ENCODE results near the gene MAPK10.

Gene MAPK10

GRCh38 chr4:86019362-86019761 lies 340.5 kb downstream of the MAPK10 start:
- ATAC-seq (no peak), DNase-seq (no peak)
- Mint-ChIP-seq H3K4me3 (no peak overlapping the region), H3K9me3 (no peaks in the 10 kb centered on the region), H3K4me1 (peaks cover 2% of the 10 kb centered on the region), H3K27ac (no peak overlapping the region), H3K27me3 (no peaks in the 10 kb centered on the region), H3K36me3 (ENCODE audit: low read depth) (no peaks in the 10 kb centered on the region)

- no peak overlapping the region for H3K27ac Mint-ChIP-seq
- no peaks in the 10 kb centered on the region for H3K36me3 Mint-ChIP-seq (ENCODE audit: low read depth)
- no peak overlapping the region for H3K4me3 Mint-ChIP-seq
- no peaks in the 10 kb centered on the region for H3K27me3 Mint-ChIP-seq
- H3K9me3 Mint-ChIP-seq = no peaks in the 10 kb centered on the region
- ATAC-seq (no peak), DNase-seq (no peak)
- peaks cover 2% of the 10 kb centered on the region for H3K4me1 Mint-ChIP-seq
Measured at GRCh38 chr4:86015412-86016350, 344.2 kb downstream of the MAPK10 start.

GRCh38 chr4:86014599-86014998 lies 345.3 kb downstream of the MAPK10 start:
- no peak for ATAC-seq
- Mint-ChIP-seq H3K4me3 (no peak overlapping the region), H3K9me3 (no peaks in the 10 kb centered on the region), H3K27ac (no peak overlapping the region), H3K4me1 (peaks cover 2% of the 10 kb centered on the region), H3K27me3 (no peaks in the 10 kb centered on the region), H3K36me3 (ENCODE audit: low read depth) (no peaks in the 10 kb centered on the region)
- DNase-seq = no peak

GRCh38 chr4:86013621-86014020 lies 346.2 kb downstream of the MAPK10 start:
- H3K4me1 Mint-ChIP-seq = peaks cover 2% of the 10 kb centered on the region
- ATAC-seq = no peak
- no peaks in the 10 kb centered on the region for H3K36me3 Mint-ChIP-seq (ENCODE audit: low read depth)
- no peak for DNase-seq
- no peak overlapping the region for H3K4me3 Mint-ChIP-seq
- no peaks in the 10 kb centered on the region for H3K27me3 Mint-ChIP-seq
- no peak overlapping the region for H3K27ac Mint-ChIP-seq
- no peaks in the 10 kb centered on the region for H3K9me3 Mint-ChIP-seq

- DNase-seq (no peak), ATAC-seq (no peak)
- no peaks in the 10 kb centered on the region for H3K9me3 Mint-ChIP-seq
- H3K4me1 Mint-ChIP-seq = peaks cover 2% of the 10 kb centered on the region
- H3K27ac Mint-ChIP-seq = no peak overlapping the region
- H3K36me3 Mint-ChIP-seq (ENCODE audit: low read depth) = no peaks in the 10 kb centered on the region
- no peaks in the 10 kb centered on the region for H3K27me3 Mint-ChIP-seq
- no peak overlapping the region for H3K4me3 Mint-ChIP-seq
Measured at GRCh38 chr4:86011117-86011516, 348.7 kb downstream of the MAPK10 start.

- H3K9me3 Mint-ChIP-seq = peaks cover 3% of the 10 kb centered on the region
- DNase-seq = no peak
- H3K36me3 Mint-ChIP-seq (ENCODE audit: low read depth) = no peaks in the 10 kb centered on the region
- H3K4me3 Mint-ChIP-seq = no peak overlapping the region
- no peak overlapping the region for H3K27ac Mint-ChIP-seq
- H3K27me3 Mint-ChIP-seq = no peaks in the 10 kb centered on the region
- no peak for ATAC-seq
- no peaks in the 10 kb centered on the region for H3K4me1 Mint-ChIP-seq
Measured at GRCh38 chr4:86007042-86007441, 352.8 kb downstream of the MAPK10 start.

GRCh38 chr4:86006057-86006456 lies 353.8 kb downstream of the MAPK10 start:
- H3K27ac Mint-ChIP-seq = no peak overlapping the region
- H3K27me3 Mint-ChIP-seq = no peaks in the 10 kb centered on the region
- DNase-seq (no peak), ATAC-seq (no peak)
- H3K9me3 Mint-ChIP-seq = peaks cover 3% of the 10 kb centered on the region
- no peaks in the 10 kb centered on the region for H3K4me1 Mint-ChIP-seq
- H3K36me3 Mint-ChIP-seq (ENCODE audit: low read depth) = no peaks in the 10 kb centered on the region
- no peak overlapping the region for H3K4me3 Mint-ChIP-seq

- no peak for DNase-seq
- Mint-ChIP-seq H3K27me3 (no peaks in the 10 kb centered on the region), H3K36me3 (ENCODE audit: low read depth) (no peaks in the 10 kb centered on the region), H3K9me3 (peaks cover 3% of the 10 kb centered on the region), H3K4me1 (no peaks in the 10 kb centered on the region), H3K27ac (no peak overlapping the region), H3K4me3 (no peak overlapping the region)
- ATAC-seq = no peak
Measured at GRCh38 chr4:86004030-86004429, 355.8 kb downstream of the MAPK10 start.

GRCh38 chr4:86001591-86001990 lies 358.3 kb downstream of the MAPK10 start:
- Mint-ChIP-seq H3K27ac (no peak overlapping the region), H3K9me3 (peaks cover 3% of the 10 kb centered on the region), H3K4me1 (no peaks in the 10 kb centered on the region), H3K36me3 (ENCODE audit: low read depth) (no peaks in the 10 kb centered on the region), H3K27me3 (no peaks in the 10 kb centered on the region), H3K4me3 (no peak overlapping the region)
- ATAC-seq (no peak), DNase-seq (no peak)

GRCh38 chr4:85995361-85995760 lies 364.5 kb downstream of the MAPK10 start:
- peaks cover 2% of the 10 kb centered on the region for H3K4me1 Mint-ChIP-seq
- H3K27me3 Mint-ChIP-seq = no peaks in the 10 kb centered on the region
- no peaks in the 10 kb centered on the region for H3K9me3 Mint-ChIP-seq
- no peaks in the 10 kb centered on the region for H3K36me3 Mint-ChIP-seq (ENCODE audit: low read depth)
- peak; percentile 75 for ATAC-seq
- no peak overlapping the region for H3K4me3 Mint-ChIP-seq
- DNase-seq = no peak
- H3K27ac Mint-ChIP-seq = no peak overlapping the region

- DNase-seq (no peak), ATAC-seq (no peak)
- Mint-ChIP-seq H3K27me3 (no peaks in the 10 kb centered on the region), H3K27ac (no peak overlapping the region), H3K9me3 (no peaks in the 10 kb centered on the region), H3K4me3 (no peak overlapping the region), H3K36me3 (ENCODE audit: low read depth) (no peaks in the 10 kb centered on the region), H3K4me1 (peaks cover 2% of the 10 kb centered on the region)
Measured at GRCh38 chr4:85994576-85994975, 365.3 kb downstream of the MAPK10 start.

- peaks cover 2% of the 10 kb centered on the region for H3K4me1 Mint-ChIP-seq
- DNase-seq = no peak
- no peak overlapping the region for H3K4me3 Mint-ChIP-seq
- H3K36me3 Mint-ChIP-seq (ENCODE audit: low read depth) = no peaks in the 10 kb centered on the region
- ATAC-seq = no peak
- no peak overlapping the region for H3K27ac Mint-ChIP-seq
- H3K9me3 Mint-ChIP-seq = no peaks in the 10 kb centered on the region
- no peaks in the 10 kb centered on the region for H3K27me3 Mint-ChIP-seq
Measured at GRCh38 chr4:85993641-85994040, 366.2 kb downstream of the MAPK10 start.

- Mint-ChIP-seq H3K4me3 (no peak overlapping the region), H3K4me1 (no peaks in the 10 kb centered on the region), H3K27me3 (no peaks in the 10 kb centered on the region), H3K36me3 (ENCODE audit: low read depth) (no peaks in the 10 kb centered on the region), H3K27ac (no peak overlapping the region), H3K9me3 (no peaks in the 10 kb centered on the region)
- no peak for ATAC-seq
- no peak for DNase-seq
Measured at GRCh38 chr4:85986266-85986665, 373.6 kb downstream of the MAPK10 start.

- Mint-ChIP-seq H3K4me1 (no peaks in the 10 kb centered on the region), H3K36me3 (ENCODE audit: low read depth) (peaks cover 2% of the 10 kb centered on the region), H3K9me3 (no peaks in the 10 kb centered on the region), H3K4me3 (no peak overlapping the region), H3K27ac (no peak overlapping the region), H3K27me3 (no peaks in the 10 kb centered on the region)
- no peak for ATAC-seq
- DNase-seq = no peak
Measured at GRCh38 chr4:85979276-85979675, 380.6 kb downstream of the MAPK10 start.

GRCh38 chr4:85970535-85970934 lies 389.3 kb downstream of the MAPK10 start:
- Mint-ChIP-seq H3K4me1 (no peaks in the 10 kb centered on the region), H3K9me3 (no peaks in the 10 kb centered on the region), H3K4me3 (no peak overlapping the region), H3K36me3 (ENCODE audit: low read depth) (no peaks in the 10 kb centered on the region), H3K27me3 (no peaks in the 10 kb centered on the region), H3K27ac (no peak overlapping the region)
- DNase-seq (no peak), ATAC-seq (no peak)
